Measurements from ENCODE around the gene SLC34A3.

The SLC34A3 gene

DNA sequence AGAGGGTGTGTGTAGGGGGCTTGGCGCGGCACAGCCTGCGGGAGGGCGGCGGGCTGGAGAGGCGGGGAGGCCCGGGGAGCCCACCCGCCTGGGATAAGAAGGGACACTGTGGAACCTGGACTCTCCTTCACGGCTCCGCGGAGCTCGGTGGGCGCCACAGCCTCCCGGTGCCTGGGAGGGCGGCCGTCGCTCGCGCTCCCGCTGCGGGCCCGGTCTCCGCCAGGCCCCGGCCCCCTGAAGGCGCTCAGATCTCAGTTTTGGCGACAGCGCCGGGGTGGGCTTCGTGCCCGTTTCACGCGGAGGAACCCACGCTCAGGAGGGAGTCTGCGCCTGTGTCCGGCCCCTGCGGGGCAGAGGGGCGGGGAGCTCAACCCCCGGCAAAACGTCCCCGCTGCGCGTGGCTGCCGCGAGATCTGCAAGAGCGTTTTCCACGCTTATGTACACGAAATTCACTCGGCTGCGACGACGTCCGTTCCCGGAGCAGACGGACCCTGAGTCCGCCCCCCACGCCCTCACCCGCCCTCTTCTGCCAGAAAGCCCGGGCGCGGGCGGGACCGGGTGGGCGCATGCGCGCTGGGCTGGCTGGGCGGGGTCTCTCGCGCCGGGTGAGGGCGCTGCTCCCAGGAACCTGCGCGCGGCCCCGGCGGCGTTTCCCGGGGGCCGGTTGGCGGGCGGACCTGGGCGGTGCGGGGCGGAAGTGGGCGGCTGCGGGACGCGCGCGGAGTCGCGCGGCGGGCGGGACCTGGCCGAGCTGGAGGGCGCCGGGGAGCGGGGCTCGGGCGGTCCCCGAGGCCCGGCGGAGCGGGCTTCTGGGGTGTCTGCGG is 24.1 kb downstream of the SLC34A3 start, which contains the start of gene NELFB:
TSS of gene NELFB (plus strand) at position 704 of the 824 bp plus-strand sequence.
- Histone ChIP-seq H3K4me1 (ENCODE audit: low read length) (peaks cover 33% of the 10 kb centered on the region), H3K4me2 (ENCODE audit: low read length) (peak within 1 kb of the TSS; percentile 91), H2AFZ (ENCODE audit: low read depth, low read length) (no peak within 1 kb of the TSS; the same call in 1 of the 2 replicates)

DNA sequence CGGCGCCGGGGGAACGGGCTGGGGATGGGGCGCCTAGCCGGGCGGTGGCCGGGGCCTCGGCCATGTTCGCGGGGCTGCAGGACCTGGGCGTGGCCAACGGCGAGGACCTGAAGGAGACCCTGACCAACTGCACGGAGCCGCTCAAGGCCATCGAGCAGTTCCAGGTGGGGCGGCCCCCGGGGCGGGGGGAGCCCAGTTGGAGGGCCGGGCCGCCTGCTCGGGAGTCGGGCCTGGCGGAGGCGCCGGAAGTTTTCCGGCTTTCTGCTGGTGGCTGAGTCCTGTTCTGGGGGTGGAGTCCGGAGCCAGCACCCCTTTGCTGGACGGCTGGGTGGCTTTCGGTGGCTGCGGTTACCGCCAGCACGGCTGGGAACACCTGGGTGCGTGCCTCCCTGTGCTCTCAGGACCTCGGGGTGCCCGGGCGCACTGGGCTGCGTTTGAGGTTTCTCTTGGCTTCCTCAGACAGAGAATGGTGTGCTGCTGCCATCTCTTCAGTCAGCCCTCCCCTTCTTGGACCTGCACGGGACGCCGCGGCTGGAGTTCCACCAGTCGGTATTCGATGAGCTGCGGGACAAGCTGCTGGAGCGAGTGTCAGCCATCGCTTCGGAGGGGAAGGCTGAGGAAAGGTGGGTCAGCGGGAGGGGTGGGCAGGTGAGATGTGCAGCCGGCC is 24.9 kb downstream of the SLC34A3 start:
- Histone ChIP-seq H3K9me3 (ENCODE audit: insufficient read depth, low read length) (no peaks in the 10 kb centered on the region), H3K9ac (ENCODE audit: low read length) (peak overlapping the region; percentile 86), H3K27ac (ENCODE audit: low read length) (peak overlapping the region; percentile 24), H3K79me2 (ENCODE audit: low read length) (peaks cover 31% of the 10 kb centered on the region), H3K27me3 (ENCODE audit: low read depth, low read length) (no peaks in the 10 kb centered on the region), H3K4me1 (ENCODE audit: low read length) (peaks cover 33% of the 10 kb centered on the region), H4K20me1 (ENCODE audit: insufficient read depth, low read length) (0 out of 2 replicates have a peak, but pooled peaks cover 6% of the 10 kb centered on the region), H3K4me2 (ENCODE audit: low read length) (peak overlapping the region; percentile 83), H3K36me3 (replicated peaks; ENCODE audit: low read depth, low read length) (peaks cover 13% of the 10 kb centered on the region), H2AFZ (ENCODE audit: low read depth, low read length) (no peak overlapping the region), H3K4me3 (ENCODE audit: low read length) (peak overlapping the region; percentile 96)
- no peak for TF ChIP-seq EZH2phosphoT487 (IDR thresholded peaks at IDR 0.05; ENCODE audit: low read depth)
- TF ChIP-seq, protein P1, sequence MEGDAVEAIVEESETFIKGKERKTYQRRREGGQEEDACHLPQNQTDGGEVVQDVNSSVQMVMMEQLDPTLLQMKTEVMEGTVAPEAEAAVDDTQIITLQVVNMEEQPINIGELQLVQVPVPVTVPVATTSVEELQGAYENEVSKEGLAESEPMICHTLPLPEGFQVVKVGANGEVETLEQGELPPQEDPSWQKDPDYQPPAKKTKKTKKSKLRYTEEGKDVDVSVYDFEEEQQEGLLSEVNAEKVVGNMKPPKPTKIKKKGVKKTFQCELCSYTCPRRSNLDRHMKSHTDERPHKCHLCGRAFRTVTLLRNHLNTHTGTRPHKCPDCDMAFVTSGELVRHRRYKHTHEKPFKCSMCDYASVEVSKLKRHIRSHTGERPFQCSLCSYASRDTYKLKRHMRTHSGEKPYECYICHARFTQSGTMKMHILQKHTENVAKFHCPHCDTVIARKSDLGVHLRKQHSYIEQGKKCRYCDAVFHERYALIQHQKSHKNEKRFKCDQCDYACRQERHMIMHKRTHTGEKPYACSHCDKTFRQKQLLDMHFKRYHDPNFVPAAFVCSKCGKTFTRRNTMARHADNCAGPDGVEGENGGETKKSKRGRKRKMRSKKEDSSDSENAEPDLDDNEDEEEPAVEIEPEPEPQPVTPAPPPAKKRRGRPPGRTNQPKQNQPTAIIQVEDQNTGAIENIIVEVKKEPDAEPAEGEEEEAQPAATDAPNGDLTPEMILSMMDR (IDR thresholded peaks at IDR 0.05; ENCODE audit: low read depth, low read length) = no peak

More for the DNA sequence above, 24.1 kb downstream of the SLC34A3 start, which contains the start of gene NELFB:
- H3K79me2 ChIP-seq (ENCODE audit: low read length) = peaks cover 31% of the 10 kb centered on the region
- no peak for TF ChIP-seq EZH2phosphoT487 (IDR thresholded peaks at IDR 0.05; ENCODE audit: low read depth)
- TF ChIP-seq, protein P1 (IDR thresholded peaks at IDR 0.05; ENCODE audit: low read depth, low read length) = no peak
- H3K27me3 ChIP-seq (ENCODE audit: low read depth, low read length) = no peaks in the 10 kb centered on the region
- 0 out of 2 replicates have a peak, but pooled peaks cover 6% of the 10 kb centered on the region for H4K20me1 ChIP-seq (ENCODE audit: insufficient read depth, low read length)
- H3K9me3 ChIP-seq (ENCODE audit: insufficient read depth, low read length) = no peaks in the 10 kb centered on the region
- peaks cover 13% of the 10 kb centered on the region for H3K36me3 ChIP-seq (replicated peaks; ENCODE audit: low read depth, low read length)
- H3K9ac ChIP-seq (ENCODE audit: low read length) = peak within 1 kb of the TSS; percentile 93
- peak within 1 kb of the TSS; percentile 58 for H3K27ac ChIP-seq (ENCODE audit: low read length)
- H3K4me3 ChIP-seq (ENCODE audit: low read length) = peak within 1 kb of the TSS; percentile 96

DNA sequence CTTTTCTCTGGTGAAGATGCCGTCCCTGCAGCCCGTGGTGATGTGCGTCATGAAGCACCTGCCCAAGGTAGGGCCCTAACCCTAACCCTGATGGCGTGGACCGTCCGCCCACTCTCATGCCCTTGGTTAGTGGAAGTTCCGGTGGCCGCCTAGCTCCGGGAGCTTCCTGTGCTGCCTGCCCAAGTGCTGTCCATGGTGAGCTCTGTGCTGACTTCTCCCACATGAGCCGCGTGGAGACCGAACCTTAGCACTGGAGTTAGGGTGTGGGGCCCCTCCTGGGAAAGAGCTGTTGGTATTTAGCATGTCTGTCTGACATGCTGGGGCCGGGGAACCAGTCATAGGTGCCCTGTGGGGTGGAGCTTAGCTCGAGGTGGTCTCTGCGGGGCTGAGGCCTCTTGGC is 25.7 kb downstream of the SLC34A3 start:
- Histone ChIP-seq H3K27ac (ENCODE audit: low read length) (no peak overlapping the region), H3K9ac (ENCODE audit: low read length) (peak overlapping the region; percentile 86; the same call in 1 of the 2 replicates), H3K27me3 (ENCODE audit: low read depth, low read length) (no peaks in the 10 kb centered on the region), H3K4me3 (ENCODE audit: low read length) (peak overlapping the region; percentile 96), H3K4me1 (ENCODE audit: low read length) (peaks cover 33% of the 10 kb centered on the region), H3K36me3 (replicated peaks; ENCODE audit: low read depth, low read length) (peaks cover 13% of the 10 kb centered on the region), H3K4me2 (ENCODE audit: low read length) (peak overlapping the region; percentile 83), H3K79me2 (ENCODE audit: low read length) (peaks cover 31% of the 10 kb centered on the region), H4K20me1 (ENCODE audit: insufficient read depth, low read length) (0 out of 2 replicates have a peak, but pooled peaks cover 6% of the 10 kb centered on the region), H3K9me3 (ENCODE audit: insufficient read depth, low read length) (no peaks in the 10 kb centered on the region), H2AFZ (ENCODE audit: low read depth, low read length) (no peak overlapping the region)
- no peak for TF ChIP-seq EZH2phosphoT487 (IDR thresholded peaks at IDR 0.05; ENCODE audit: low read depth)
- TF ChIP-seq, protein P1 (IDR thresholded peaks at IDR 0.05; ENCODE audit: low read depth, low read length) = no peak

DNA sequence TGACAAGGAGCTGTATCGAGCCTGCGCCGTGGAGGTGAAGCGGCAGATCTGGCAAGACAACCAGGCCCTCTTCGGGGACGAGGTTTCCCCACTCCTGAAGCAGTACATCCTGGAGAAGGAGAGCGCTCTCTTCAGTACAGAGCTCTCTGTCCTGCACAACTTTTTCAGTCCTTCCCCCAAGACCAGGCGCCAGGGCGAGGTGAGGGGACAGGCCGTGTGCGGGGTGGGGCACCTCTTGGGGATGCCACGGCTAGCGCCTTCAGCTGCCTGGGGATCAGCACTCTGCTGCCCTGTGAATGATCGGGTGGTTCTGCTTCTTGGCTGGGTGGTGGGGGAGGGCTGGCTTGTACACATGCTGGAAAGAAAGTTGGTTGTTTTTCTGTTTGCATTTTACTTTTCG is 26.2 kb downstream of the SLC34A3 start:
- H3K9me3 ChIP-seq (ENCODE audit: insufficient read depth, low read length) = no peaks in the 10 kb centered on the region
- H3K36me3 ChIP-seq (replicated peaks; ENCODE audit: low read depth, low read length) = peaks cover 13% of the 10 kb centered on the region
- peaks cover 31% of the 10 kb centered on the region for H3K79me2 ChIP-seq (ENCODE audit: low read length)
- no peak overlapping the region for H3K9ac ChIP-seq (ENCODE audit: low read length)
- H3K4me1 ChIP-seq (ENCODE audit: low read length) = peaks cover 32% of the 10 kb centered on the region
- H3K27ac ChIP-seq (ENCODE audit: low read length) = no peak overlapping the region
- no peak overlapping the region for H2AFZ ChIP-seq (ENCODE audit: low read depth, low read length)
- H3K4me3 ChIP-seq (ENCODE audit: low read length) = 0 out of 2 replicates have a peak overlapping the region, but pooled peaks have one; percentile 96
- TF ChIP-seq, protein P1 (IDR thresholded peaks at IDR 0.05; ENCODE audit: low read depth, low read length) = no peak
- H4K20me1 ChIP-seq (ENCODE audit: insufficient read depth, low read length) = 0 out of 2 replicates have a peak, but pooled peaks cover 6% of the 10 kb centered on the region
- H3K27me3 ChIP-seq (ENCODE audit: low read depth, low read length) = no peaks in the 10 kb centered on the region
- peak overlapping the region; percentile 83; the same call in 1 of the 2 replicates for H3K4me2 ChIP-seq (ENCODE audit: low read length)

Measured in OCI-LY3 (cell line).